SK-N-SH (cell line): ENCODE measurements around the gene NAA11. TPM values are rescaled to one million over a fixed set of nuclear protein-coding genes. Genes with fewer than 3 reads are reported as not detected.

Source experiments
- CTCF ChIA-PET: fragments of 300-600, 350-600 bp; formaldehyde crosslinking; extraction: SDS; loops from one replicate; lab custom pipeline; 2021; lab: Yijun Ruan, JAX
- POLR2A ChIA-PET: fragments of 350-600 bp; sonication (Branson Sonifier 250); formaldehyde crosslinking; extraction: SDS; loops from one replicate; lab custom pipeline; 2020; ENCODE audit warnings: antibody characterized with exemption, inconsistent platforms; lab: Yijun Ruan, JAX
- DNase-seq: peaks from one replicate; pipeline ENCODE4 v3.0.0; 2012
- H2AFZ ChIP-seq: fragments of 200-600 bp; sonication (generic); 2 replicates; pipeline ENCODE4 v1.8.1; 2016; ENCODE audit warnings: antibody characterized with exemption, mild to moderate bottlenecking, low read depth
- H3F3A ChIP-seq: fragments of 200-600 bp; sonication (generic); replicated peaks from 2 replicates; pipeline ENCODE3; 2016; ENCODE audit warnings: antibody characterized with exemption, mild to moderate bottlenecking; ENCODE audit not compliant: insufficient read depth
- H3K27ac ChIP-seq, 2 experiments: fragments of 200-500 bp in 1 of 2; fragments of 200-600 bp in 1 of 2; sonication (Bioruptor generic) in 1 of 2; sonication (generic), shearing (Covaris generic) in 1 of 2; 2 replicates each; pipeline versions ENCODE4 v1.5.1 to v1.6.1; 2014 to 2016; ENCODE audit warnings: low read depth in 2 of 2, inconsistent platforms in 1 of 2, low read length in 1 of 2, mild to moderate bottlenecking in 1 of 2, mixed read lengths in 1 of 2
- H3K27me3 ChIP-seq: fragments of 200-600 bp; sonication (generic), shearing (Covaris generic); 2 replicates; pipeline ENCODE4 v1.6.1; 2016; ENCODE audit warnings: mixed run types; ENCODE audit not compliant: insufficient read depth
- H3K36me3 ChIP-seq, 2 experiments: fragments of 200-500 bp in 1 of 2; fragments of 200-600 bp in 1 of 2; sonication (Bioruptor generic) in 1 of 2; sonication (generic) in 1 of 2; replicated peaks in 1 of 2; 2 replicates each; pipeline versions ENCODE3 to v1.5.1; 2014 to 2016; ENCODE audit warnings: low read length in 1 of 2, mild to moderate bottlenecking in 1 of 2; ENCODE audit not compliant: insufficient read depth in 2 of 2, control insufficient read depth in 1 of 2
- H3K4me1 ChIP-seq, 2 experiments: fragments of 200-500 bp in 1 of 2; fragments of 200-600 bp in 1 of 2; sonication (Bioruptor generic) in 1 of 2; sonication (generic), shearing (Covaris generic) in 1 of 2; 2 replicates each; pipeline versions ENCODE4 v1.5.1 to v1.6.1; 2014 to 2016; ENCODE audit warnings: low read depth in 1 of 2, low read length in 1 of 2, mixed run types in 1 of 2; ENCODE audit not compliant: insufficient read depth in 2 of 2, control insufficient read depth in 1 of 2
- H3K4me2 ChIP-seq: fragments of 200-600 bp; sonication (generic), shearing (Covaris generic); 2 replicates; pipeline ENCODE4 v1.6.1; 2017; ENCODE audit warnings: mixed run types
- H3K4me3 ChIP-seq, 2 experiments: fragments of 200-500 bp in 1 of 2; fragments of 200-600 bp in 1 of 2; sonication (Bioruptor generic) in 1 of 2; sonication (generic), shearing (Covaris generic) in 1 of 2; 2 replicates each; pipeline versions ENCODE4 v1.5.1 to v1.8.1; 2014 to 2016; ENCODE audit warnings: low read depth in 2 of 2, inconsistent platforms in 1 of 2, low read length in 1 of 2, mild to moderate bottlenecking in 1 of 2, mixed read lengths in 1 of 2, moderate library complexity in 1 of 2
- H3K79me2 ChIP-seq: fragments of 200-600 bp; sonication (generic); 2 replicates; pipeline ENCODE4 v1.8.1; 2017; ENCODE audit warnings: mild to moderate bottlenecking; ENCODE audit not compliant: insufficient read depth
- H3K9ac ChIP-seq: fragments of 200-600 bp; sonication (generic); 2 replicates; pipeline ENCODE4 v1.6.1; 2017; ENCODE audit warnings: mixed run types
- H3K9me2 ChIP-seq: fragments of 200-600 bp; sonication (generic); 2 replicates; pipeline ENCODE4 v1.6.1; 2017; ENCODE audit warnings: mixed run types
- H3K9me3 ChIP-seq: fragments of 200-600 bp; sonication (generic); 2 replicates; pipeline ENCODE4 v1.6.1; 2017; ENCODE audit warnings: mixed run types, mild to moderate bottlenecking, moderate library complexity
- H4K20me1 ChIP-seq: fragments of 200-600 bp; sonication (generic); 2 replicates; pipeline ENCODE4 v1.6.1; 2017; ENCODE audit warnings: mild to moderate bottlenecking, mixed run types; ENCODE audit not compliant: insufficient read depth
- CTCF ChIP-seq: fragments of 200-600 bp; sonication (generic); IDR thresholded peaks from 2 replicates; pipeline ENCODE4 v1.6.1; 2017; ENCODE audit warnings: antibody characterized with exemption, mild to moderate bottlenecking, moderate library complexity
- ELF1 ChIP-seq: IDR thresholded peaks from 2 replicates; pipeline ENCODE4 v1.4.0; 2012
- EZH2phosphoT487 ChIP-seq: fragments of 200-600 bp; sonication (generic); IDR thresholded peaks from 2 replicates; pipeline ENCODE4 v1.6.1; 2017; ENCODE audit warnings: low read depth, mixed run types, mild to moderate bottlenecking, antibody characterized with exemption, moderate library complexity, borderline replicate concordance
- FOSL2 ChIP-seq: IDR thresholded peaks from 2 replicates; pipeline ENCODE4 v1.4.0; 2012; ENCODE audit warnings: low read depth, mild to moderate bottlenecking, moderate library complexity, borderline replicate concordance
- GATA2 ChIP-seq: sonication (generic); formaldehyde crosslinking; IDR thresholded peaks from 2 replicates; pipeline ENCODE4 v1.5.0; 2020; ENCODE audit warnings: mild to moderate bottlenecking, missing genetic modification reagents
- MAX ChIP-seq: IDR thresholded peaks from 2 replicates; pipeline ENCODE4 v1.4.0; 2012; ENCODE audit warnings: low read depth
- MEF2A ChIP-seq: IDR thresholded peaks from 2 replicates; pipeline ENCODE4 v1.4.0; 2012; ENCODE audit warnings: low read depth, borderline replicate concordance
- POLR2AphosphoS5 ChIP-seq: IDR thresholded peaks from 2 replicates; pipeline ENCODE4 v1.6.1; 2012; ENCODE audit warnings: low read depth, low read length
- RAD21 ChIP-seq: IDR thresholded peaks from 2 replicates; pipeline ENCODE4 v1.6.1; 2012; ENCODE audit warnings: mild to moderate bottlenecking, low read length
- RCOR1 ChIP-seq: fragments of 150-350 bp; IDR thresholded peaks from 2 replicates; pipeline ENCODE4 v1.6.1; 2017; ENCODE audit warnings: antibody characterized with exemption, low read length
- RXRA ChIP-seq: IDR thresholded peaks from 2 replicates; pipeline ENCODE4 v1.4.0; 2012; ENCODE audit warnings: low read depth, mild to moderate bottlenecking, borderline replicate concordance
- SMC3 ChIP-seq: IDR thresholded peaks from 2 replicates; pipeline ENCODE4 v1.6.1; 2012; ENCODE audit warnings: low read depth, low read length, improper control_type of control experiment
- TEAD4 ChIP-seq: IDR thresholded peaks from 2 replicates; pipeline ENCODE4 v1.4.0; 2012; ENCODE audit warnings: mild to moderate bottlenecking, borderline replicate concordance; ENCODE audit not compliant: insufficient read depth
- WGBS: methylation state at CpG from one replicate; pipeline ENCODE4 v1.1.6; 2017; ENCODE audit warnings: low lambda C conversion rate; 5-methylcytosine and 5-hydroxymethylcytosine counted together
- polyA plus RNA-seq, 3 experiments: library from polyadenylated mRNA; depleted of rRNA; stranded (reverse); fragments of >200 nt; gene quantifications; 2 replicates each; pipeline ENCODE4 v1.2.3, GENCODE V29; 2012
- TF ChIP-seq, protein P1 (sequence below): fragments of 150-350 bp; IDR thresholded peaks from 2 replicates; pipeline ENCODE4 v1.6.1; 2017; ENCODE audit warnings: antibody characterized with exemption, low read length, low read depth, borderline replicate concordance
- TF ChIP-seq, protein P2 (sequence below): IDR thresholded peaks from 2 replicates; pipeline ENCODE4 v1.6.1; 2012; ENCODE audit warnings: mild to moderate bottlenecking, low read depth, low read length, moderate library complexity
- TF ChIP-seq, protein P3 (sequence below): IDR thresholded peaks from 2 replicates; pipeline ENCODE4 v1.4.0; 2012; ENCODE audit warnings: low read depth, borderline replicate concordance
- TF ChIP-seq, protein P4 (sequence below): fragments of 150-350 bp; IDR thresholded peaks from 2 replicates; pipeline ENCODE4 v1.6.1; 2016; ENCODE audit warnings: mild to moderate bottlenecking, low read depth, low read length

The NAA11 gene
- polyA plus RNA-seq, 1 of the 3 experiments (the other 2 are of a cell fraction): not detected

- CTCF ChIA-PET: no interaction called here
- TF ChIP-seq FOSL2: no peak
- no peak for TF ChIP-seq ELF1
- TF ChIP-seq EZH2phosphoT487: no peak
- no peak for TF ChIP-seq MEF2A
- TF ChIP-seq POLR2AphosphoS5: no peak
- TF ChIP-seq RAD21: no peak
- no peak for TF ChIP-seq CTCF
- TF ChIP-seq RCOR1: no peak
- TF ChIP-seq TEAD4: no peak
- no peak for TF ChIP-seq MAX
- TF ChIP-seq SMC3: no peak
- no peak for TF ChIP-seq GATA2 (CRISPR knock-in tag)
- 63% methylated on average over 2 of the region's 2 CpGs for WGBS
- Histone ChIP-seq H2AFZ (no peak overlapping the region), H3K36me3 (no peaks in the 10 kb centered on the region), H3K4me1 (no peaks in the 10 kb centered on the region), H3K9me3 (no peaks in the 10 kb centered on the region), H3K9me2 (no peaks in the 10 kb centered on the region), H3K4me2 (no peak overlapping the region), H3K27me3 (no peaks in the 10 kb centered on the region), H3F3A (no peaks in the 10 kb centered on the region), H3K79me2 (no peaks in the 10 kb centered on the region), H3K27ac (no peak overlapping the region), H3K4me3 (no peak overlapping the region), H3K9ac (no peak overlapping the region), H4K20me1 (no peaks in the 10 kb centered on the region)
- DNase-seq: no peak
- POLR2A ChIA-PET: no interaction called here
These were observed 25.6 kb downstream of the NAA11 start for GRCh38 chr4:79300280-79300679.

DNA sequence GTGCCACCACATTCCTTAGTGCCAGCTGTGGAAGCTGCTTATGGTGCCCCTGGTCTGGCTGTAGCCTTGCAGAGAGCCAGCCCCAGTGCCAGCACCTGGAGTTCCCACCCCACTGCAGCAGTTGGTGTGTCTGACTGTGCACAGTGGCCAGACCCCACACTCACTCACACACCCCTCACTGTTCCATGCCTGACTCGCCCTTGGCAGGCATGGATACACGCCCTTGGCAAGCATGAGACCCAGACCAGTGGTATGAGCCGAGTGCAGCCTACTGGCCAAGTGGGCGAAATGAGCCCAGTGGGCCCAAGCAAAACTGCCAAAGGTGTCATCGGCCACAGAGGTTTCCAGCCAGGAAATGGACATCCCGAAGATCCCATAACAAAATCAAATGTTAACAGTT is 27.4 kb downstream of the NAA11 start:
- CTCF ChIA-PET: interaction anchor here (1.0 kb wide), 1 partner anchor 9 kb away, joined by 4 read pairs; no protein-coding TSS in a partner anchor
- 63% methylated on average over 4 of the region's 6 CpGs for WGBS

More for the DNA sequence above, 27.4 kb downstream of the NAA11 start:
- Histone ChIP-seq H3F3A (no peaks in the 10 kb centered on the region), H3K9me3 (no peaks in the 10 kb centered on the region), H4K20me1 (no peaks in the 10 kb centered on the region), H3K36me3 (no peaks in the 10 kb centered on the region), H3K27me3 (no peaks in the 10 kb centered on the region), H3K9ac (no peak overlapping the region), H2AFZ (no peak overlapping the region), H3K27ac (no peak overlapping the region), H3K9me2 (no peaks in the 10 kb centered on the region), H3K4me2 (no peak overlapping the region), H3K4me3 (no peak overlapping the region), H3K79me2 (no peaks in the 10 kb centered on the region), H3K4me1 (no peaks in the 10 kb centered on the region)
- TF ChIP-seq RAD21 (no peak), RXRA (no peak), MAX (no peak)
- TF ChIP-seq, protein P1, sequence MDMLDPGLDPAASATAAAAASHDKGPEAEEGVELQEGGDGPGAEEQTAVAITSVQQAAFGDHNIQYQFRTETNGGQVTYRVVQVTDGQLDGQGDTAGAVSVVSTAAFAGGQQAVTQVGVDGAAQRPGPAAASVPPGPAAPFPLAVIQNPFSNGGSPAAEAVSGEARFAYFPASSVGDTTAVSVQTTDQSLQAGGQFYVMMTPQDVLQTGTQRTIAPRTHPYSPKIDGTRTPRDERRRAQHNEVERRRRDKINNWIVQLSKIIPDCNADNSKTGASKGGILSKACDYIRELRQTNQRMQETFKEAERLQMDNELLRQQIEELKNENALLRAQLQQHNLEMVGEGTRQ: no peak
- TF ChIP-seq, protein P2, sequence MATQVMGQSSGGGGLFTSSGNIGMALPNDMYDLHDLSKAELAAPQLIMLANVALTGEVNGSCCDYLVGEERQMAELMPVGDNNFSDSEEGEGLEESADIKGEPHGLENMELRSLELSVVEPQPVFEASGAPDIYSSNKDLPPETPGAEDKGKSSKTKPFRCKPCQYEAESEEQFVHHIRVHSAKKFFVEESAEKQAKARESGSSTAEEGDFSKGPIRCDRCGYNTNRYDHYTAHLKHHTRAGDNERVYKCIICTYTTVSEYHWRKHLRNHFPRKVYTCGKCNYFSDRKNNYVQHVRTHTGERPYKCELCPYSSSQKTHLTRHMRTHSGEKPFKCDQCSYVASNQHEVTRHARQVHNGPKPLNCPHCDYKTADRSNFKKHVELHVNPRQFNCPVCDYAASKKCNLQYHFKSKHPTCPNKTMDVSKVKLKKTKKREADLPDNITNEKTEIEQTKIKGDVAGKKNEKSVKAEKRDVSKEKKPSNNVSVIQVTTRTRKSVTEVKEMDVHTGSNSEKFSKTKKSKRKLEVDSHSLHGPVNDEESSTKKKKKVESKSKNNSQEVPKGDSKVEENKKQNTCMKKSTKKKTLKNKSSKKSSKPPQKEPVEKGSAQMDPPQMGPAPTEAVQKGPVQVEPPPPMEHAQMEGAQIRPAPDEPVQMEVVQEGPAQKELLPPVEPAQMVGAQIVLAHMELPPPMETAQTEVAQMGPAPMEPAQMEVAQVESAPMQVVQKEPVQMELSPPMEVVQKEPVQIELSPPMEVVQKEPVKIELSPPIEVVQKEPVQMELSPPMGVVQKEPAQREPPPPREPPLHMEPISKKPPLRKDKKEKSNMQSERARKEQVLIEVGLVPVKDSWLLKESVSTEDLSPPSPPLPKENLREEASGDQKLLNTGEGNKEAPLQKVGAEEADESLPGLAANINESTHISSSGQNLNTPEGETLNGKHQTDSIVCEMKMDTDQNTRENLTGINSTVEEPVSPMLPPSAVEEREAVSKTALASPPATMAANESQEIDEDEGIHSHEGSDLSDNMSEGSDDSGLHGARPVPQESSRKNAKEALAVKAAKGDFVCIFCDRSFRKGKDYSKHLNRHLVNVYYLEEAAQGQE: no peak
- TF ChIP-seq, protein P3, sequence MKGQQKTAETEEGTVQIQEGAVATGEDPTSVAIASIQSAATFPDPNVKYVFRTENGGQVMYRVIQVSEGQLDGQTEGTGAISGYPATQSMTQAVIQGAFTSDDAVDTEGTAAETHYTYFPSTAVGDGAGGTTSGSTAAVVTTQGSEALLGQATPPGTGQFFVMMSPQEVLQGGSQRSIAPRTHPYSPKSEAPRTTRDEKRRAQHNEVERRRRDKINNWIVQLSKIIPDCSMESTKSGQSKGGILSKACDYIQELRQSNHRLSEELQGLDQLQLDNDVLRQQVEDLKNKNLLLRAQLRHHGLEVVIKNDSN: no peak
- TF ChIP-seq, protein P4, sequence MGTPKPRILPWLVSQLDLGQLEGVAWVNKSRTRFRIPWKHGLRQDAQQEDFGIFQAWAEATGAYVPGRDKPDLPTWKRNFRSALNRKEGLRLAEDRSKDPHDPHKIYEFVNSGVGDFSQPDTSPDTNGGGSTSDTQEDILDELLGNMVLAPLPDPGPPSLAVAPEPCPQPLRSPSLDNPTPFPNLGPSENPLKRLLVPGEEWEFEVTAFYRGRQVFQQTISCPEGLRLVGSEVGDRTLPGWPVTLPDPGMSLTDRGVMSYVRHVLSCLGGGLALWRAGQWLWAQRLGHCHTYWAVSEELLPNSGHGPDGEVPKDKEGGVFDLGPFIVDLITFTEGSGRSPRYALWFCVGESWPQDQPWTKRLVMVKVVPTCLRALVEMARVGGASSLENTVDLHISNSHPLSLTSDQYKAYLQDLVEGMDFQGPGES: no peak
- no peak for DNase-seq
- POLR2A ChIA-PET: no interaction called here
